HG02571 (cell line): Measurements from ENCODE around the gene PLA2G2C.

Experiments
- ATAC-seq: cut with Tn5 transposase; IDR thresholded peaks from one replicate; pipeline ENCODE4 v1.9.1; 2021; ENCODE audit warnings: mild to moderate bottlenecking, moderate library complexity; ENCODE audit not compliant: unreplicated experiment

Gene PLA2G2C

DNA sequence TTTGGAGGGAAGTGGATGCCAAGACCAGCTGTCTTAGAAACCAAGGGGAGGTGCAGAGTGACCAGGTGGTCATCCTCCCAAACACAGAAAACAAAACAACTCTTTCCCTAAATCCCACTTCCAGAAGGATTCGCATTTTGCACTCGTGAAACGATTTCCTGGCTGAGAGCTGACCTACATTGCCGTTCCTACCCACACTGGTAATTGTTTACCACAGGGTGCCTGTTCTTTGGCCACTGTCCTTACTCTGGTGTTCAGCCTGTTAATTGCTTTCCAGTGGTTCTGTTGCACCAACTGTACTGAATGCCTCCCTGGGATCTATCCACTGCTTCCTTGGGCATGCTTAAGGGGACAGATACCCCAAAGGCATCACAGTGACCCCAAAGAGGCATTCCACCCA, 23.2 kb upstream of the PLA2G2C start:
- ATAC-seq = no peak

DNA sequence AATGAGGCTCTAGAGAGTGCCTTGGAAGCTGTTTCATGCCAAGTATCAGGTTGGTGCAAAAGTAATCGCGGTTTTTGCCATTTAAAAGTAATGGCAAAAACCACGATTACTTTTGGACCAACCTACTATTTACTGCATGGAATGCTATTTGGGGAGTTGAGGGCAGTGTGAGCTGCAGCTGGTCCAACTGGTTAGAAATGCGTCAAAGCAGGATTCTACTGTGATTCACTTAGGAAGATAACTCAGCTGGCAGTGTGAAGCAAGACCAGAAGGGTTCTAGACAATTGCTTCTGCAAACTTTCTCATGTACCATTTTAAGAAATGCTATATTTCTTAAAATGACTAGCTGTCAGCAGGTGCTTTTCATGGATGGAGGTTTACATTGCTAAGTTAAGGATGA, 21.2 kb upstream of the PLA2G2C start:
- no peak for ATAC-seq

DNA sequence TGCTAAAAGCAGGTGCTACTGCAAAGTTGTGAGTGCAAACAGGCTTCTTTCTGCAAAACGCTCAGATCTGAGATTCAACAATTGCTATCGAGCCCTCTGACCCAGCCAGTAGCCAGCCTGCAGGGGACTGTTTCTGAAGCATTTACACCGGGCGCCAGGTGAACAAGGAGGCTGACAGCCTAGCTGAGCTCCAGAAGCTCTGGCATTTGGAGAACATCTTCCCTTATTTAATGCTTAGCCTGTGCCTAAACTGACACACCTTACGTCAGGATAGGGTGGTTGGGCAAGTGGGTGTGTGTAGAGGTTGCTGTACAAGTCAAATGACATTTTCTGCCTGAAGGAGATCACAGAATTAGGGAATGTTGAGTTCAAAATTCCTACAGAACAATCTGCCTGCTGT, 15.8 kb upstream of the PLA2G2C start:
- no peak for ATAC-seq

DNA sequence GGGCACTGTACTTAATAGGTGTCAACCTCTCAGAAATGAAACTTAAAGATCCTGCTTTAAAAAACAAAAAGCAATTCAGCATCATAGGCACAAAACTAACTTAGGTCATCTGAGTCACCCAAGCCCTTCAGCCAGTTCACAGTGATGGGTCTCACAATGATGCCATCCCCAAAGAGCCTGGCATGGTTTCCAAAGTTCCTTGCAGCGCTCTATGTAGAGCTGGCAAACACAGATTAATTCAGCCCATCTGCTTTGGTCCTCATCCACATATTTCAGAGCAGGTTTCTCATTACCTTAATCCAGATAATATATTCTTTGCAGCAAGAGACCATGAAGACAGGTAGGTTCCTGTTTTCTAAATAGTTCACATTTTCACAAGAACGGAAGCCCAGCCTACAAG, 14.6 kb upstream of the PLA2G2C start:
- ATAC-seq = no peak

DNA sequence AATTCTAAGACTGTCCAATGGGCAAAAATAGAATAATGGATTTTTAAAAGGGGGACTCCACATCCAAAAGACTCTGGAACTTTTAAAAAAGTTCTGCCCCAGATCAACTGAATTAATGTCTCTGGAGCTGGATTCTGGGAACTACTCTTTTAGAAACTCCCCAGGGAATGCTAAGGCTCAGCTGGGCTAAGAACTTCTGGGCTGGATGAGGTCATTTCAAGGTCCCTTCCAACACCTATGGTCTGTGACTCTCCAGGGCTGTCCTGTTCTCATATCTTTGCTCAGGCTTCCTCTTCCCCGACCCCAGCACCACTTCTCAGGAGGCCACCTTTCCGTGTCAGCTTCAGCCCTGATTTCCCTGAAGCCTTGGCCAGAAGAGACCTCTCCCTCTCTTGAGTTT, 13.5 kb upstream of the PLA2G2C start:
- ATAC-seq = no peak

DNA sequence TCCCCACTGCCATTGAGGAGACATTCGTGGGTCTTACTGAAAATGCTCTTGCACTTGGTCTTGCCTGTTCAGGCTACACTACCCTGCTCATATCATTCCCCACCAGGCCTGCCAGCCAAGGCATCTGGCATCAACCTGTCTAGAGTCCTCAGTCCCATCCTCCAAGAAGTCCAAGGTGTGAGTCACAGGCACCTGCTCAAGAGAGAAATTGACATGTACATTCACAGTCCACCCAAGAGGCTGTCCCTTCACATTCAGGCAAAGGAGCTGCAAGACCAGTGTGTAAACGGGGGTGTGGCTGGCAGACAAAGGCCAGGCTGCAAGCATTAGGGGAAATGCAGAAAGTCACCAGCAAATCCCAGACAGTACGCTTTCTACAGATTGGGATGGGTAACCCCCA, 13.1 kb upstream of the PLA2G2C start:
- no peak for ATAC-seq

DNA sequence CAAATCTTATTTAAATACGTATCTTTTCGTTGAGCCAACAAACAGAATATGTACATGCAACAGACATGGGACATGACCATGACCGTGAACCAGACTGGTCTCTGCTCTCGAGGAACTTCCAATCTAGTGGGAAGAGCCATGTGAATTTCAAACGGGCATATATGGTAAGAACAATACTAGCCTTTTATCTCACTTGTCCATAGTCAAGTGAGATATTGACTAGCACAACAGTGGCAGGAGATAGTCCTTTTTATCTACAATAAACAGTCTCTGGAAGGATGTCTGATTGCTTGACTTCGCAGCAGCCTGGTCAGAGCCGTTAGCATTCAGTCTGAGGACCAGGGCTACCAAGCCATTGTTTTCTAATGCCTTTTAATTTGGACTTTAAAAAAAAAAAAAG, 12.6 kb upstream of the PLA2G2C start:
- no peak for ATAC-seq

DNA sequence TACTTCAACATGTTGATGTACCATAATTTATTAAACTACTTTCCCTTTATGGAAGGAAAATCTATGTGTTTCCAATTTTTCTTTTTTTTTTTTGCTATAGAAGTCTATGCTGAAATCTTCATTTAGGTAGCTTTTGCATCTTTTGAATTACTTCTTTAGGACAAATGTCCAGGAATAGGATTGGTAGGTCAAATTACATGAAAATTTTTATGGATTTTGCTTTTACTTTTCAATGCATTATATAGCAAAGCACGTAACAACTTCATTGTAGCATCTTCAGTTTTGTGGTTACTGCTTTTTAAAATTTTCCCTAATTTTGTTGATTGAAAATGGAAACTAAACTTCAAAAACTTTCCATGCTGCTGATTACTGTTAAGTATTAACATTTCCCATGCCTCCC, 12.0 kb upstream of the PLA2G2C start:
- ATAC-seq = no peak

DNA sequence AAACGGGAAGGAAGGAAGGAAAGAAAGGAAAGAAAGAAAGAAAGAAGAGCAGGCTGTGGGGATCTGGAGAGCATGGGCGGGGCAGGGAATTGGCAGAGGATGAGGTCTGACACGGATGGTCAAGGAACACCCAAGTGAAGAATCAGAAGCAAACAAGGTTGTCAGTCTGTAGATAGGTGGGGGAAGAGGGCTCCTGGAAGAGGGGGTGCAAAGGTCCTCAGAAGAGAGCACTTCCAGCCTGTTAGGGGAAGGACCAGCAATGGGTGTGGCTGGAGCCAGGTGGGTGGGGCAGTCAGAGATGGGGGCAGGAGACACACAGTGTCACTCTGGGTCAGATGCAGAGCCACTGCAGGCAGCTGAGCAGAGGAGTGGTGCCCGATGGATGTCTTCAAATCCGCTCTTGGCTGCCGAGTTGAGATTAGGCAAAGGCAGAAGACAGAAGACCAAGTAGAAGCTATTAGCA, 11.0 kb upstream of the PLA2G2C start:
- no peak for ATAC-seq

DNA sequence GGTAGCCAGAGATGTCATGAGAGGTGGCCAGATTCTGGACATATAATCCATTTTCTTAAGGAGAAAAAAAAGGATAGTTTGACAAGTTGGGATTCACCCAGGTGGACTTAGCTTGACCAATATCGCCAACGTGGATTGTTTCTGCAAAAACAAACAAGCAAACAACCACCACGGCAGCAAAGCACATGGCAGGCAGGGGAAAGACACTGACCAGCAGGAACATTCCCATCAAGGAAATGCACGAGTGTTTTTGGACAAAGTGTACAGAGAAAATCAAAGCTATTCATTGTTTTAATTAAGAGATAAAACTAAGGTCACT, 9.1 kb upstream of the PLA2G2C start:
- no peak for ATAC-seq

DNA sequence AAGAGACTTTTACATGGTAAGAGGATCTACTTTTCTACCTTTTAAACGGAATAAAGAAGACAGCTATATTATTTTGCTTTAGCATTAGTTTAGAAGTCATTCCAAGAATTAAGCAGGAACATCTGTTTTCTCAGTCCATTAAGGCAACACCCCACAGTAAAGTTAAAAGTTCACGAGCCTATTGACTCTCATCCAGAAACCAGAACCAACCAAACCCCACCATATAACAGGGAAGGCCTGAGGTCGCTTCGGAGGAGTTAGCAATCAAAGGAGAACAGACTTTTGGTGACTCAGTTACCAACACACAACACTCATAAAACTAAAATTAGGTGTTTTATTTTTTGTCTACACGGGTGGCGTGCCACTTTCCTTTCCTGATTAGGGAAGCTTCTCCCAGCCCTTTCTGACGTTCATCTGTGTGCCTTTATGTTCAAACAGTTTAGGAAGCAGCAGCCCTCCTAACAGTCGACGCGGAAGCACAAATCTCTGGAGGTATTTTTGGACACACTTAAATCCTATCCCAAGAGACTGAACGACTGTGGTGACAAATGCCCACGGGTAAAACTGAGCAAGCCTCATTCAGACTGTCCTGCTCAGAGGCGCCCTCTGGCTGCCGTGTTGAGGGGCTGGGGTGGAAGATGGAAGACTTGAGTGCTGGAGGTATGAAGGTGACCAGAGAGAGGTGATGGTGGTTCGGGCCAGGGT, 8.6 kb upstream of the PLA2G2C start:
- ATAC-seq = no peak

DNA sequence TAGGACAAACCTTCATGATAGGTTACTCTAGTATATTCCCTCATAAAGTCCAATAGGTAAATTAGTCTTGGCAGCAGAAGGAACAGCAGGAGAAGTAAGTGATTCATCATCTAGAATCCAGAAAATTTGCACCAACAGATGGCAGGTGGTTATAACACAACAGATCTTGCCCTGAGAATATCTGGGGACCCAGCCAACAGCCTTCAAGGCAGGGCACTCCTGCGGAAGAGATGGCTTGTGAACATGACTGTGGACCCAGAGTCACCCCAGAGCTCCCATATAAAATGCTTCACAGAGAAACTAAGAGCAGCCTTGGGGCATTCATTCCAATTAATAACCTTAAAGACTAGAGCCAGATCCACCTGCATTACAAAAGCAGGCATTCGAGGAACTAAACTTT, 7.9 kb upstream of the PLA2G2C start:
- no peak for ATAC-seq

DNA sequence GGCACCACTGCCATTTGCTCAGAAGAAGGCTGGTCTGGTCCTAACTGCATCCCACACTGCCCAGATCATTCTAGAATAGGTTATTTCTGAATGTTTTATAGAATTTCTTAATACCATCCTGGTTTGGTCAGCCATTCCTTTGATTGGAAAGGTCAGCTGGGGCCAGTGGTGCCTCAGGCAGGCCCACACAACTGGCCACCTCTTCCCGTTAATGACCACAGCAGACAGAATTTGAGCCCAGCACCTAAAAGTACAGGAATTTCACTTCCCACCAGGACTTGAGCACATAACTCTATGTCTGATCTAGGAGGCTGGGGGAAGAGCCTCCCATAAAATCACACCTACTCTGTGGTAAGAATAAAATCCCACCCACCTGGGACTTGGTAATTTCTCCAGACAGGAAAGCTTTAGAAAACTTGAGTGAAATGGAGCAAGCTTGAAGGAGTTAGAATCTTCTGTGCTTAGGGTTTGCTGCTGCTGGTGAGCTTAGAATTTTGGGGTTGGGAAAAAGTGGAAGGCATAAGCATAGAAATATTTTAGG, 6.6 kb upstream of the PLA2G2C start:
- ATAC-seq = no peak

DNA sequence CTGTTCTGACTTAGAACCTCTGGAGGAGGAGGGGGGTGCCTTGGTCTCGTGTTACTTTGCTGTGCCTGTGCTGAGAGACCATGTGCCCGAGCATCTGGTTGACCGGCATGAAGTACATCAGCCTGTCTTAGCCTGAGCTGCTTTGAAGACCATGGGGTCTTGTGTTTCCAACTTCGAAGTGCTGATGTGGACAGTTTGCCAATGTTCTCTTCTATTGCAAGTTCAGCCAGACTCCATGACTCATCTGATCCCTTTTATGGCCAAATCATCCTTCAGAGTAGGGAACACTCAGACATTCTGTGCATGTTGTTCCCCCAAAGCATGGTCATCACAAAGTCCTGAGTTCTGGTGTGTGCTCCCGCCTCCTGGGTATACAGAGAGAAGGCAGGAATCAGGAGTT, 6.0 kb upstream of the PLA2G2C start:
- no peak for ATAC-seq

DNA sequence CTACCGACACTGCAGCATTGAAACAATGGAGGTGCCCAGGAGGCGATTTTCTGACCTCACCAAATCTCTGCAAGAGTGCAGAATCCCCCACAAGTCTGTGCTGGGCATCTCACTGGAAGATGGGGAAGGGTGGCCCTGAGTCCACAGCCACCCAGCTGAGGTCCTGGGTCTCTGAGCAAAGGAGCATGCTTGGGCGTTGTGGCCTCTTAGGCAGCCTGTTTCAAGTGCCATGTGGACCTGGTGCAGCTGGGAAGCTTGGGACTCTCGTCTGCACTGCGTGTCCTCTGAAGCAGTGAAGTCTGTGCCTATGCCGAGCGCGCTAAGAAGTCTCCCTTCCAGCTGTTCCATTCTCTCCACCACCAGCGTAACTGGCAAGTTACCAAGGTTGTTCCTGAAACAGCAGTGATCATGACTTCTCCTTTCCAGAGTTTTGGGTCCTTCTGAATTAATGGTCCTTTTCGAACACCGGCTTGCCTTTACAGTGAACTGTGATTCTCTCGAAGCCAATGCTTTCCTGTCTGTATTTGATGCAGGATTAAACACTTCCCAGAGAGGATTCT, 5.0 kb upstream of the PLA2G2C start:
- ATAC-seq = no peak

DNA sequence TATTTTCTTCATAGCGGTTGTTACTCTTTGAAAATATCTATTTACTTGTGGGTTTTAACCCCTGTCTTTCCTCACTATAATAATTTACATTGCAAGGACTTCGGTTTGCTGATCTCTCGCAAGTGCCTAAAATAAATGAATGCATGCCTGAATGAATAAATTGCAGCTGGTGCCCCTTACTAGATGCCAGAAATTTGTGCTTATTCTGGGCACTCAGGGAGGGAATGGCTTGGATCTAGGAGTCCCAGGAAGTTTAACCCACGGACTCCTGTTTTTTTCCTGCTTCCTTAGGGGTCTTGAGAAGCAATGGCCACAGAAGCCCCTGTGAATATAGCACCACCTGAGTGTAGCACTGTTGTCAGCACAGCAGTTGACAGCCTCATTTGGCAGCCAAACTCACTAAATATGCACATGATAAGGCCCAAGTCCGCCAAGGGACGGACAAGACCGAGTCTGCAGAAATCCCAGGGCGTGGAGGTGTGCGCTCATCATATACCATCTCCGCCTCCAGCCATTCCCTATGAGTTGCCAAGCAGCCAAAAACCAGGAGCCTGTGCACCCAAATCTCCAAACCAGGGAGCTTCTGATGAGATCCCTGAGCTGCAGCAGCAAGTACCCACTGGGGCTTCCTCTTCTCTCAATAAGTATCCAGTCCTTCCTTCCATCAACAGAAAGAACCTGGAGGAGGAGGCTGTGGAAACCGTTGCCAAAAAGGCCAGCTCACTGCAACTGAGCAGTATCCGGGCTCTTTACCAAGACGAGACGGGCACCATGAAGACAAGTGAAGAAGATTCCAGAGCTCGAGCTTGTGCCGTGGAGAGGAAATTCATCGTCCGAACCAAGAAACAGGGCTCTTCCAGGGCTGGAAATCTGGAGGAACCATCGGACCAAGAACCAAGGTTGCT, 4.2 kb upstream of the PLA2G2C start:
- no peak for ATAC-seq

DNA sequence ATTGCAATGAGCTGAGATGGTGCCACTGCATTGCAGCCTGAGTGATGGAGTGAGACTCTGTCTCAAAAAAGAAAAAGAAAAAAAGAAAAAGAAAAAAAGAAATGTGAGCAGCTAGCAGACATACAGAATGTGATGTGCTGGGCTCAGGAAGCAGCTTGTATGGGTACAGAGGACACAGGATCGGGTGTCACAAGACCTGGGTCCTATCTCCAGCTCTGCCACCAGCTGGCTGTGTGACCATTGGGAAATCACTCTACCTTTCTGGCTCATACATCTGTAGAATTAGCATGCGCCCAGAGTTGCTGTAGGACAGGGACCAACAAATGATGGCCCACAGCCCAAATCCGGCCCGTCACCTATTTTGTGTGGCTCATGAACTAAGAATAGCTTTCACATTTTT, 3.3 kb upstream of the PLA2G2C start:
- ATAC-seq = no peak

DNA sequence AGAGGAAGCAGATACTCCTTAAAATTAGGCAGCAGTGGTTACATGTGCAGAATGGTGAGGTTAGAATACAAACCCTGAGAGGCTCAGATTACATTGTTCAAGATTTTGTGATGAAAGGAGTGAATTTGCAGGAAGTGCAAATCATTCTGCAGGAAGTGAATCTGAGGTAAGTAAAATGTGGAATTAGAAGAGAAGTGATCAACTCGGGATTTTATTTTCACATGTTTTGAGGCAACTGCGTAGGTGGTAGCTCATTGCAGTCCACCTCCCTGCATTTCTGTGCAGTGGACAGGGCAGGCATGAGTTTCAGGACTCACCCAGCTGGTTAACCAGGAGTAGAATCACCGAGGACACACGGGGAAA, 2.1 kb upstream of the PLA2G2C start:
- ATAC-seq = no peak

DNA sequence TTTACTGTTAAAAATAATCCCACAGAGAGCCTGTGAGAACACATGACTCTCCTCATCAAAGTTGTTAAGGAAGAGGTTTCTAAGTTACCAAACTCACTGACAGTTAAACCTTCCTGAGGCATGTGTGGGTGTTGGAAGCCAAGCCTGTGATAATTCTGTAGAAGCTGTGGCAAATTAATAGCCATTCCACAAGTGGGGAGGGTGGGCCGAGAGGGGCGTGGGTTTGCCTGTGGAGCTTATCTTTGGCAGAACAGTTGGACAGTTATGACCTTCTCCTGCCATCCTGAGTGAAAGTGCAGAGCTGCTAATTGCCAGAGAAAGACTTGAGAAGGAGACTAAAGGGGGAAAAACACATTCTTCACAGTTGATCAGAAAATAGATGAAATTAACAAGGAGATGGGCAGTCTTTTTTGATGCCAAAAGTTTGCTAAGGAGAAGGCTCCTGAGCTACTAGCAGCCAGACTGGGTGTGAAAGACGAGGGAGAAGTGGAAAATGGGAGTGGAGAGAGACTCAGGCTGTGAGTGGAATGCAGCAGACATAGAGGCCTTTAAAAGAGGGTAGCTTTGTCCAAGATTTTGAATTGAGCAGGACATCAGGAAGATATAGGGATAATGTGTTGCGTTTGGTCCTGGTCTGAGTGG, 1.6 kb upstream of the PLA2G2C start:
- ATAC-seq = no peak

DNA sequence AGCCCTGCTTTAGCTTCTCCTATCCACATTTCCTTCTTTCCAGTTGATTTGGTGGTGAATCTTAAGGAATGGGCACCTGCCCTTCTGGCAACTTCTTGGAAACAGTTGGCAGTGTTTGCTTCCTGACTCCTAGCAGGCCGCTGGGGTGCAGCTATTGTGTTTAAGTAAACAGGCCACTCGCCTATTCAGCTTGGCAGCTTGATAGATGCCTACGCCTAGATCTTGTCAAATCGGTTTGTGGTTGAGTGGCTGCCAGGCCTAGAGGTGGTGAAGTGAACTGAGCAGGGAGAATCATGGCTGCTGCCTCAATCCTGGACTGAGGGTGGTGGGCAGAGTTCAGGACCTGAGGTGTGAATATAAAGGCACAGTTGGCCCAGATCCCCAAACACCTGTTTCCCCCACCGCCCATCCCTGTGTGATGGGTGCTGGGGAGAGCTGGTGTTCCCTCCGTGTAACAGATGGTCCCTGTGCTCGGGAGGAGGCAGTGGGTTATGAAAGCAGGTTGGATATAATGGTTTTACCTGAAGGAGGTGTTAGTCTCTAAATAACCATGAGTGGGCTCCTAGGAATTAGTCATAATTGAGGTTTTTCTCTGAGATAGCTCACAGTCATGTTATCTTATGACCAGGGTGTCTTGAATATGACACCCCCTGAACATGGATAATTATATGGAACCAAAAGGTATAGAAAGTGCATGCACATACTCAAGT, 940 bp upstream of the PLA2G2C start:
- no peak for ATAC-seq
